HepG2 (cell line): ENCODE measurements around the gene RIPOR3. TPM values are rescaled to one million over a fixed set of nuclear protein-coding genes. Genes with fewer than 3 reads are reported as not detected.

Experiments used
- ATF5 ChIP-seq: sonication (generic); formaldehyde crosslinking; IDR thresholded peaks from 2 replicates; pipeline ENCODE4 v1.4.0; 2020; ENCODE audit warnings: mild to moderate bottlenecking, low read depth, missing genetic modification reagents
- HMGXB4 ChIP-seq, 2 experiments: sonication (generic) in 1 of 2; formaldehyde crosslinking in 1 of 2; IDR thresholded peaks; 2 replicates each; pipeline versions ENCODE4 v1.4.0 to v1.6.1; 2018 to 2020; ENCODE audit warnings: missing genetic modification reagents in 2 of 2, borderline replicate concordance in 1 of 2, low read depth in 1 of 2, mild to moderate bottlenecking in 1 of 2, missing biosample characterization in 1 of 2
- HNF1B ChIP-seq: sonication (generic); formaldehyde crosslinking; IDR thresholded peaks from 2 replicates; pipeline ENCODE4 v1.5.1; 2020; ENCODE audit warnings: mild to moderate bottlenecking, moderate library complexity, missing genetic modification reagents
- HNRNPLL ChIP-seq: fragments of 200-400 bp; formaldehyde crosslinking; IDR thresholded peaks from 2 replicates; pipeline ENCODE4 v1.6.1; 2017; ENCODE audit warnings: mild to moderate bottlenecking, low read depth, low read length; ENCODE audit not compliant: poor library complexity, severe bottlenecking
- HOMEZ ChIP-seq: IDR thresholded peaks from 2 replicates; pipeline ENCODE4 v1.6.1; 2016; ENCODE audit warnings: low read depth
- POGZ ChIP-seq: sonication (generic); formaldehyde crosslinking; IDR thresholded peaks from 2 replicates; pipeline ENCODE4 v1.4.0; 2020; ENCODE audit warnings: mild to moderate bottlenecking, missing genetic modification reagents
- POLR2AphosphoS2 ChIP-seq: IDR thresholded peaks from 2 replicates; pipeline ENCODE4 v1.6.1; 2011; ENCODE audit warnings: low read depth, low read length, improper control_type of control experiment
- RAD21 ChIP-seq: fragments of 450-650 bp; formaldehyde crosslinking; IDR thresholded peaks from 2 replicates; pipeline ENCODE4 v1.5.0; 2020; ENCODE audit warnings: mild to moderate bottlenecking
- RFX1 ChIP-seq: fragments of 450-650 bp; IDR thresholded peaks from 2 replicates; pipeline ENCODE4 v1.6.1; 2017
- SP4 ChIP-seq: sonication (generic); formaldehyde crosslinking; IDR thresholded peaks from 2 replicates; pipeline ENCODE4 v1.8.1; 2023; ENCODE audit warnings: mild to moderate bottlenecking, missing genetic modification reagents
- TAF15 ChIP-seq: fragments of 200-400 bp; formaldehyde crosslinking; IDR thresholded peaks from one replicate; pipeline ENCODE4 v1.6.1; 2018; ENCODE audit warnings: mild to moderate bottlenecking, low read depth, low read length; ENCODE audit not compliant: poor library complexity, severe bottlenecking
- XRCC5 ChIP-seq: fragments of 200-400 bp; formaldehyde crosslinking; optimal IDR thresholded peaks from 2 replicates; pipeline ENCODE3; 2017; ENCODE audit warnings: mild to moderate bottlenecking, low read length
- ZBTB8A ChIP-seq: sonication (generic); formaldehyde crosslinking; IDR thresholded peaks from 2 replicates; pipeline ENCODE4 v1.4.0; 2020; ENCODE audit warnings: mild to moderate bottlenecking, low read depth, missing genetic modification reagents, borderline replicate concordance
- ZIK1 ChIP-seq: sonication (generic); formaldehyde crosslinking; IDR thresholded peaks from 2 replicates; pipeline ENCODE4 v1.5.0; 2020; ENCODE audit warnings: mild to moderate bottlenecking, low read depth, missing genetic modification reagents, borderline replicate concordance
- ZMYM3 ChIP-seq: sonication (generic); formaldehyde crosslinking; IDR thresholded peaks from 2 replicates; pipeline ENCODE4 v1.5.1; 2020; ENCODE audit warnings: mild to moderate bottlenecking, missing genetic modification reagents
- ZNF260 ChIP-seq: sonication (generic); formaldehyde crosslinking; IDR thresholded peaks from 2 replicates; pipeline ENCODE4 v1.4.0; 2020; ENCODE audit warnings: missing genetic modification reagents, low read depth, mild to moderate bottlenecking, borderline replicate concordance
- ZNF296 ChIP-seq: sonication (generic); formaldehyde crosslinking; conservative IDR thresholded peaks from 2 replicates; pipeline ENCODE4 v1.5.0; 2020; ENCODE audit warnings: mild to moderate bottlenecking, missing genetic modification reagents
- ZNF30 ChIP-seq: sonication (generic); formaldehyde crosslinking; IDR thresholded peaks from 2 replicates; pipeline ENCODE4 v1.5.0; 2020; ENCODE audit warnings: mild to moderate bottlenecking, missing genetic modification reagents
- ZNF768 ChIP-seq: sonication (generic); formaldehyde crosslinking; IDR thresholded peaks from 2 replicates; pipeline ENCODE4 v1.4.0; 2020; ENCODE audit warnings: missing genetic modification reagents
- ZNF770 ChIP-seq: sonication (generic); formaldehyde crosslinking; IDR thresholded peaks from 2 replicates; pipeline ENCODE4 v1.5.0; 2020; ENCODE audit warnings: mild to moderate bottlenecking, missing genetic modification reagents
- ZNF773 ChIP-seq: sonication (generic); formaldehyde crosslinking; IDR thresholded peaks from 2 replicates; pipeline ENCODE4 v1.4.0; 2020; ENCODE audit warnings: missing genetic modification reagents, borderline replicate concordance
- polyA plus RNA-seq, 8 experiments: library from polyadenylated mRNA; depleted of rRNA in 3 of 8; stranded (reverse) in 7 of 8; unstranded in 1 of 8; fragments of >200 nt; fragmentation: Illumina TruSeq in 4 of 8; extraction: Trizol in 4 of 8; gene quantifications; 2 replicates each; pipeline versions ENCODE4 v1.2.1 to v1.2.3, GENCODE V29; 2011 to 2016; ENCODE audit warnings: low read depth in 4 of 8, missing spikeins in 1 of 8, mixed read lengths in 1 of 8; ENCODE audit not compliant: insufficient read depth in 1 of 8
- total RNA-seq, 5 experiments: library from RNA; depleted of rRNA; stranded (reverse); fragments of >200 nt; fragmentation: Illumina TruSeq; extraction: Trizol; gene quantifications; 2 replicates each; pipeline ENCODE4 v1.2.3, GENCODE V29; 2016; ENCODE audit warnings: low read depth in 1 of 5

The RIPOR3 gene
- total and polyA plus RNA-seq, 2 of the 13 experiments (the other 11 are each of a cell fraction or from before 2014, with no cell fraction given): 0.18 TPM; not detected in 1

GRCh38 chr20:50594591-50595432, 96.5 kb downstream of the RIPOR3 start (continued):
- TF ChIP-seq HNF1B (CRISPR knock-in tag): 0 out of 2 replicates have a peak, but pooled peaks have one; percentile 26
- TF ChIP-seq ATF5: no peak
- TF ChIP-seq ZNF770 (CRISPR knock-in tag): no peak
- TF ChIP-seq HMGXB4 (CRISPR knock-in tag; IDR thresholded peaks at IDR 0.05; ENCODE audit: borderline replicate concordance in 1 of 2, low read depth in 1 of 2): no peak
- no peak for TF ChIP-seq ZNF260 (CRISPR knock-in tag)
- TF ChIP-seq POLR2AphosphoS2: no peak; the same call in 1 of the 2 replicates
- TF ChIP-seq ZNF30 (CRISPR knock-in tag): no peak
- TF ChIP-seq TAF15: no peak
- TF ChIP-seq ZMYM3 (CRISPR knock-in tag): peak; percentile 33; the same call in 1 of the 2 replicates
- TF ChIP-seq ZBTB8A (CRISPR knock-in tag): no peak
- no peak for TF ChIP-seq ZNF773 (CRISPR knock-in tag)
- TF ChIP-seq RFX1: no peak
- TF ChIP-seq HNRNPLL: no peak
- peak; percentile 94 for TF ChIP-seq ZNF768 (CRISPR knock-in tag)
- TF ChIP-seq POGZ (CRISPR knock-in tag): no peak
- TF ChIP-seq HOMEZ (CRISPR knock-in tag): no peak
- TF ChIP-seq SP4 (CRISPR knock-in tag): no peak
- no peak for TF ChIP-seq ZNF296 (CRISPR knock-in tag)
- TF ChIP-seq ZIK1 (CRISPR knock-in tag): no peak
- no peak for TF ChIP-seq RAD21 (CRISPR knock-in tag)
- no peak for TF ChIP-seq XRCC5
